T follicular helper cell (primary cell): ENCODE measurements around the gene MICAL3.

Source experiments
- DNase-seq: peaks from one replicate; pipeline ENCODE4 v3.0.0-alpha.2; 2020; ENCODE audit warnings: low read depth

MICAL3 gene

DNA sequence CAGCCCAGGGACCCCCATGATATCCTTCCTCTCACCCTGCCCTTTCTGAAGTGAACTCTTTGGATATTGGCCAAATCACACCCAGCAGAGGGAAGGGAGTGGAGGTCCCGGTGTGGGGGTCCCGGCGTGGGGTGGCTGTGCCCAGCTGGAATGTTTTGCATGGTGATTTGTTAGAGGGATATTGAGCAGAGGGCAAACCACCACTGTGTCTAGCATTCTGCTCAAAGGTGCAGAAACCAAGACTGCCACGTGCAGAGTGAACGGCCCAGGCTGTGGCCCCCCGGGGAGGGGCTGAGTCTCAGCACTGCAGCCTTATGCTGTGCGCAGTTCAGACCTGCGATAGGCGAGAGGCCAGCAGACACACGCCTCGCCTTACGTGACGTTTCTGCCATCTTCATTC is 242.2 kb downstream of the MICAL3 start:
- no peak for DNase-seq

DNA sequence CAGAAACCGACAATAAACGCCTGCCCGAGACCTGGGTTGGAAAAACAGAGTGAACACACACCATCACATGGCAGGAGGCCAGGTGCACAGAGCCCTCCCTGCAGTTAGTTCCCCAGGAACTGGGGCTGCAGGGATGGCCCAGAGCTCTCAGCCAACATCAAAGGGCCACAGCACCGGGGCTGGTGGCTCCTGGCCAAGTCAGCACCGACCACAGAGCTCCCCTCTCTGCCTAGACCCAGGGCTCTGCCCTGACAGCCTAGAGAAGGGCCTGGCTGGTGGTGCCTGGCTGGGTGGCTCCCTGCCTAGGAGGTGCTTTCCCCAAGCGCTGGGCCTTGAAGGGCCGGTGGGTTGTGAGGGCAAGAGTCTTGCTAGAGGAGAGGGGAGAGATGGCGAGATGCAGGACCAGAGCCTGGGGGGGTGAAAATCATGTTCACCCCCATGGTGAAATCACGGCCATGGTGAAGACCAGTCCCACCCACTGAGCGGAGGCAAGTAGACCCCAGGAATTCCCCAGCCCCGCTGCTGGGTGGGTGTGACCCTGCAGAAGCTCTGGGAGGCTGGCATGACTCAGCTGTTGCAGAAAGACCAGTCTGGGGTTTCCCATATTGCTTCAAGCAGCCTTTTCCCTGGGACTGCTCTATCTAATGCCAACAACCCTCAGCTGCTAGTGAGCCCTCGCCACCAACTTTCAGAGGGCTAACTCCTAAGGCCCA is 242.9 kb downstream of the MICAL3 start:
- DNase-seq: no peak

DNA sequence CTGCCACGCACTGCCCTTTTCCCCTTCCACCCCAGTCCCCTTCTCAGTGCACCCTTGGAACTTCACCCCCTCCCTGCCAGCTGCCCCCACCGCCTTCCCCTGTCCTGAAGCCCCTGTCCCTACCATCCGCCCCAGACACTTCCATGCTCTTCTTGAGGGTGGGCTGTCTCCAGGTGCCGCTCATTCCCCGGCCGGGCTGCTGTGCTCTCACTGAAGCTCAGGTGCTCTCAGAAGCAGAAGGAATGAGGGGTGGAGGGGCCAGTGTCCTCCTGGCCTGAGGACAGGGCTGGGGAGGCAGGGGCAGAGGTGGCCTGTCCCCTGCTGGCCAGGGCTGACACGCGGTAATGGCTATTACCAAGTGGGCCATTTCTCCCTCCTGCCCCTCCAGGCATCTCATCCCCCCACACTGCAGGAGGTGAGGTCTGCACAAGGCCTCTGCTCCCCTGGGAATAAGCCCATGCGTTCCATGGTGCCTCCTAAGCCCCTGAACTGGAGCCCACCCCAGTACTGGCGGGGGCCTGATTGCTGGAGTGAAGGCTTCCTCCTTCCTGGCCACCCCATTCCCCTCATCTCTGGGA is 243.5 kb downstream of the MICAL3 start:
- no peak for DNase-seq

DNA sequence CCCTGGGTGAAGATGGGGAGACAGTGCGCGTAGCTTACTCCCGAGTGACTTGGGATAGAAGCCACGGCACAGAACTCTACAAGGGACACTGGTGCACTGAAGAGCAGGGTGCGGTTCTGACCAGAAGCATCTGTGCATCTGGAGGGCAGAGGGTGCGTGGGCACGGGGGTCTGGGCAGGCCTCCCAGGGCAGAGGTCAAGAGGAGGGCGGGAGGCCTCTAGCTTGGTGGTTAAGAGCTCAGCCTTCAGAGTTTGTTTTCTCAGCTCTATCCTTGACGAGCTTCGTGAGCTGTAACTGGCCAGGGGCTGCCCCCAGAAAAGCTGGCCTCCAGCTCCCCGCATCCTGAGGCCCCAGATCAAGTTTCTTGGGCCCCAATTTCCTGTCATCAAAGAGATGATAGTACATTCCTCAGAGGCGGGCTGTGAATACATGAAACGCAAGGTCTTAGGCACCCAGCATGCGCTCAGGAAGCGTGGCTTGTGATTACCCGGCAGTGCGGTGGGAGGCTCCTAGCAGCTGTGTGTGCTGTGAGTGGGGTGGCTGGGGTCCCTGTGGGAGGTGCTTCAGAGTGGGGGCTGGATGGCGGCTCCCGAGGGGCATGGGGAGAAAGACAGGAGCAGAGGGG is 244.1 kb downstream of the MICAL3 start:
- no peak for DNase-seq

DNA sequence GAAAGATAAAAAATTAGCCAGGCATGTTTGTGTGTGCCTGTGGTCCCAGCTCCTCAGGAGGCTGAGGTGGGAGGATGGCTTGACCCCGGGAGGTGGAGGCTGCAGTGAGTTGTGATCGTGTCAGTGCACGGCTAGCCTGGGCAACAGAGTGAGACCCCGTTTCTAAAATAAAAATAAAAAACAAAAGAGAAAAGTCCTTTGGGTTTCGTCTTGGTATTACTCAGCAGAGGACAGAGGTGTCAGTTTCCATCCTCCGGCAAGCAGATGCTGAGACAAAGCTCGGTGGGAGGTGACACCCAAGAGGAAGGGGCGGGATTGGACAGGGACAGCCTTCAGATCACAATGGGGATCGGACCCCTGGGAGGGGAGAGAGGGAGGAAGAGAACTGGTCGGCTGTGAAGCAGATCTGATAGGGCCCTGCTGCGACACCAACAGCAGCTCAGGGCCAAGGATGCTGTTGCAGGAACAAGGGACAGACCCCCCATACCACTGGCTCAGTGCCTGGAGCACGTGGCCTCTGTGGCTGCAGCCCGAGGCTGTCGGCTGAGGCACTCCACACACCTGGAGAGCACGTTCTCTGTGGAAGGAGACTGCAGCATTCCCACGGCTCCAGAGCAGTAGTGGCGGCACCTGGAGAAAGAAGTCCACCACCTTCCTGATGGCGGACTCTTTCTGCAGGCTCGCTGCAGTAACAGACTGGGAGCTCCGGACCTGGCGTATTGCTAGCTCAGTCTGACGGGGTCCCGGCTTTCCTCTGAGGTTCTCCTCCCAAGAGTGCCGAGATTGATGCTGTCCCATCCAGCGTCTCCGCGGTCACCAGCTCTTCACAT is 244.9 kb downstream of the MICAL3 start:
- no peak for DNase-seq

DNA sequence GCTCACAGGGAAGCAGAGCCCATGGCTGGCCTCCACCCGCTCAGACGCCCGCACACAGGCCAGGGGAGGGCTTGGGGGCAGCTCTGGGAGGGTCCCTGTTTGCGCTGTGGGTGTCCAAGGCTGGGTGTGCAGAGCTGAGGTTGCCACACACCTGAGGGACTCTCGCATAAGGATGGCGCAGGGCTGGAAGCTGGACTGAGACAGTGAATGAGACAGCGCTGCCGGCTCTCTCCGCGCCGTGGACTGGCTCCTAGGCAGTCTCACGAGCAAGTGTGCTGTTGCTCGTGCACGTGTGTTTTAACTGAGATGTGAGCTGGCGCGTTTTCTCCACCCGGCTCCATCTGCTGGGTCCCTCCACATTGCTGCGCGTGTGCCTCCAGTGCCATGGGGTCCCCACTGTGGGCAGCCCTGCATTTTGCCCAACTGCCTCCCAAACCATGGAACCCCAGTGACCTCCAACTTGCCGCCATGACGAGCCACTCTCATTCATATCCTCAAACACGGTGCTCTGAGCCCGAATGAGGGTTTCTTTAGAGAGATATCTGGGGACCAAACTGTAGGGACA is 245.9 kb downstream of the MICAL3 start:
- no peak for DNase-seq

DNA sequence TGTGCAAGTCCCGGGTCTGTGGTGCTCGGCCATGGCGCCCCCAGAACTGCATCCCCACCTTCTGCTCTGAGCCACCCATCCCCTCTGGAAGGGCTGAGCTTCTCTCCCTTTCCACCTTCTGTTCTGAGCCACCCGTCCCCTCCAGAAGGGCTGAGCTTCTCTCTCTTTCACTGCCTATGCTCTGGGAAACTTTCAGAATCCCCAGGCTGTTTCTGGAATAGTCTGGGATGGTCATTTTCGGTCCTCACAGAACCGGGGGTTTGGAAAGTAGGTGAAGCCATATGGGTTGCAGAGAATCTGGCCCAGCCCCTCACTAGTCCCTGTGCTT is 246.7 kb downstream of the MICAL3 start:
- no peak for DNase-seq

DNA sequence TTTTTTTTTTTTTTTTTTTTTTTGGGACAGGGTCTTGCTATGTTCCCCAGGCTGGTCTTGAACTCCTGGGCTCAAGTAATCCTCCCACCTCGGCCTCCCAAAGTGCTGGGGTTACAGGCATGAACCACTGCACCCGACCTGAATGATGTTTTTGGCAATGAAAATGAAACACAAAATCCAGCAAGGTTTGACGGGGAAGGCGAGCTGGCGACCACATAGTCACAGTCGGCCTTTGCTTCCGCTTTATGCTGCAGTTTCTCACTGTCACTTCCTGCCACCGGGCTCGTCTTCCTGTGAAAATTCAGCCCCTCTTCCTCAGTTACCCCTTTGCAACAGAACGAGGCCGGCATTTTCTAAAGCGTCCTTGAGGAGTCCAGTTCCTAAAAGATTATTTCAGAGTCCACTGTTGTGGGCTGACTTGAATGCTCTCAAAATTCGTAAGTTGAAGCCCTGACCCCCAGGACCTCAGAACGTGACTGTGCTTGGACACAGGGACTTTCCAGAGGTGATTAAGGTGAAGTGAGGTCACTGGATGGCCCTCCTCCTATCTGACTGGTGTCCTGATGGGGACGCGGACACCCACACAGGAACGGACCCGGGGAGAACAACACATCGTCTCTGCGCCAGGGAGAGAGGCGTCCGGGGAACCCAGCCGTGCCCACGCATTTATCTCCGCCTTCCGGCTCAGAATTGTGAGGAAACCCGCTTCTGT is 247.2 kb downstream of the MICAL3 start:
- DNase-seq: peak; percentile 44

DNA sequence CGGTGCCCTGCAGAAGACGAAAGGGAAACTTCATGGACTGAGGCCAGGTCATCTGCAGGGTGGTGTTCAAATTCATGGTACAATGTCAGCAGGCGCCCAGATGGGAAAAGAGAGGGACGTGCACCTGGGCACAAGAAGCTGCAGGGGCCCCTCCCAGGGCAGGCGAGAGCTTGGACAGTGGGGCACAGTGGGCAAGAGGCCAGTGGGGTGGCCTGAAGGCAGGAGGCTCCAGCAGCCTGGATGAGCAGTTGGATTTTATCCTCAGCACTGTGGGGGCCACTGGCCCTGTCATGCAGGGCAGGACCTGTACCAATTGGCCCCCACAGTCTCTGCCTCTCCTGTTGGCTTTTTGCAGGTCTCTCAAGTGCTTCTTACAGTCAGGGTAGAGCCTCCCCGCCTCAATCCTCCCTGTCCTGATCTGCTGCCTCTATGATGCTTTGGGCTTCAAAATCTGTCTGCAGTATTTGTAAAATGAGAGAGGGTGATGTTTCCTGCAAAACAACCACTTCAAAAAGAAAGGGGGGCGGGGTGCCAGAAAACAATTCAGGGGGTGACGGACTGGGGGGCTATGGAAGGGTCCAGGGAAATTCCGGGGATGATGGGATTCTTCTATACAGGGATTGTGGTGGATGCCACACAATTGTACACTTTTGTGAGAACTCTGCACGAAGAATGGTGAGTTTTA is 248.4 kb downstream of the MICAL3 start:
- DNase-seq: no peak

DNA sequence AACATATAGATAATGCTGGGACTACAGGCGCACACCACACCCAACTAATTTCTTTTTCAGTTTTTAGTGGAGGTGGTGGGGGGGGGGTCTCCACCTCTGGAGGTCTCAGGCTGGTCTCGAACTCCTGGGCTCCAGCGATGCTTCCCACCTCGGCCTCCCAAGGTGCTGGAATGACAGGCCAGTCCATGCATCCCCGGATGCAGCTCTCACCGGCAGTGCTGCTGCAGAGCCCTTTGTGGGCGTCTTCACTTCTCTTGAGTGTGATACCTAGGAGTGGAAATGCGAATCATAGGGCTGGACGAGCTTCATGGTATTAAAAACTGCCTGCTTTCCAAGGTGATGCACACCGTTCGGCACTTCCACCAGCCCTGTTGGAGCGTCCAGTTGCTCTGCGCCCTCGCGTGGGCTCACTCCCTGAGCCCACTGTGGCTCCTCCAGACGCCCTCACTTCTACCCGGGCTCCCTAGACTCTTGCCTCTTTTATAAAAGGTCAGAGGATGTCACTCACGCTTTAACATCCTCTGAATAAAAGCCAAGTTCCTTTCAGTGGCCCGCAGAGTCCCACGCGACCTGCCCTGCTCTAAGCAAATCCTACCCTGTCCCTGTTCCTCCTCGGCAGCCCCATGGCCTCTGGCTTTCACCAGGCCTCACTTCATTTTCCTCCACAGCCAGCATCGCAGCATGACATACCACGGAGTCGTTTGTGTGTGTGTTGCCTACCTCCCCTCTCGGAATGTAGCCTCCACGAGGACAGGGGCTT is 249.3 kb downstream of the MICAL3 start:
- DNase-seq: no peak

DNA sequence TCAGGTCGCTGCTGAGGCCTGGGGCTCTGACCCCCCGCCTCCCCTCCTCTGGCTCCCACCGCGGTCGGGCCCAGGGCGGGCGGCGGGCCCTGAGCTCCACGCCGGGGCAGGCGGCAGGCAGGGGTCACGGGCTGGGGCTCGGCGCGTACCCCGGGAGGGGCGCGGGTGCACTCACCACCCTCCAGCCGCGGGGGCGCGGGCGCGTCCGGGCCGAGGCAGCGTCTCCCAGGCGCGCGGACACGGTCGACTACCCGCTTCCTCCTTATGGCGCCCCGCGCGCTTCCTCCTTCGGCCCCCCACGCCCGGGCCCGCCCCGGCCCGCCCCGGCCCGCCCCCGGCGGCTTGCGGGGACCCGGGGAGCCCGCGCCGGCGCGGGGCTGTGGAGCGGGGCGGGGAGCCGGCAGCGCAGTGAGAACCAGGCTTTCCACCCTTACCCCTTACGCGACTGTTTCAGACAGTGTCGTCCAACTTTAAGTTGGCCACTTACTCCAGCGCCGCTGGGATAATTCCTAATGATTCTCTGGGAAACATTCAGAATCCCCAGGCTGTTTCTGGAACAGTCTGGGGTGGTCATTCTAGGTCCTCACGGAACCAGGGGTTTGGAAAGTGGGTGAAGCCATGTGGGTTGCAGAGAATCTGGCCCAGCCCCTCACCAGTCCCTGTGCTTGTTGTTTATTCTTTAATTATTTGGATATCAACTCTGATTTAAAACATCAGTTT is 250.0 kb downstream of the MICAL3 start, which contains the start of gene BID:
Gene BID (minus strand): TSS at position 264 of the 720 bp plus-strand sequence. CDS start 24,353 bp downstream, outside the sequence.
- DNase-seq: peak; percentile 24

DNA sequence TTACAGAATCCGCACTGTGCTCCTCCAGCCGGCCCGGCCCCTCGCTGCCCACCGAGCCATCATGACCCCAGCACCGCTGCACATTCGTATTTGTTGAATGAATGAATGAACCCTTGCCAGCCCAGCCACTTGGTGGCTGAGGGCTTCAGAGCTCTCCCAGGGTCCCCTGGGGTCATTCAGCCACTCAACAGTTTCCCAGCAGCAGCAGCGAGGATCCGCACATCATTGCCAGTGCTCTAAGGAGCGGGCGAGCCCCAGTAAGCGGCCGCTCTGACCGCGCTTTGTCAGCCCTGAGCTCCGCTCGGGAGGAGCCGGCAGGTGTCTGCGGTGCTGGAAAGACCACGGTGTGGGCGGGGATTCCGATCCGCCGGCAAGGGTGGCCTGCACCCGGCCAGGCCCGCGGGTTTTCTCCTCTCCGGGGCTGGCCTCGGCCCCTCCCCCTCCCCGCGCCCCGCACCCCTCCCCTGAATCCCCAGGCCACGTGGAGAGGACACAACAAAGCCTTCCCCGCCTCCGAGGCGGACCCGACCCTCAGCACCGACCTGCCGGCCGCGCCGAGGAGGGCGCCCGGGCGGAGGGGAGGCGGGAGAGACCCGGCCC is 250.7 kb downstream of the MICAL3 start:
- peak; percentile 30 for DNase-seq

DNA sequence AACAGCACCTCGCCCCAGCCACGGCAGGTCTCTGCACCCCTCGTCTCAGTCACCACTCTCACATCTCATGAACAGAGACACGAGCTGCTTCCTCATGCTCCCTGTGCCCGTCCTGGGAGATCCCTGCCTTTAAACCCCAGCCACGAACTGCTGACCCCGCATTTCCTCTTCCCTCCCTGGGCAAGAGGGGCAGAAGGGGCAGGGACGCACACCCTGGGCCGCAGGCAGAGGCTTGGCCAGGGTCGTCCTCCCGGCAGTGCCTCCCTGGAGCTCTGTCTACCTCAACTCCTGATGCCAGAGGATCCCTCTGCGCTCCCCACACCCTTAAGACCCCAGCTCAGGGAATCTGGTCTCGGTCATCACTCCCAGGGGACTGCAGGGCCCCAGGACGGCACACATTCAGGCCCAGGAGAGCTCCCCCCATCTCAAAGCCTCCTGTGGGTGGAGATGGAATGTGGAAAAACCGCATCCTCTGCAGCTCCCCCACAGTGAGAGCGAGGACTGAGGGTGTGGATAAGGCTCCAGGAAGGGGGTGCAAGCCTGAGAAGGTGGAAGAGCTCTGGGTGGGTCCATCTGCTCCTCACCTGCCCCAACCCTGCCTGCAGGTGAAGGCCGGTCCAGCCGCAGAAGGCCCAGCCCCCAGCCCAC is 251.3 kb downstream of the MICAL3 start:
- no peak for DNase-seq

DNA sequence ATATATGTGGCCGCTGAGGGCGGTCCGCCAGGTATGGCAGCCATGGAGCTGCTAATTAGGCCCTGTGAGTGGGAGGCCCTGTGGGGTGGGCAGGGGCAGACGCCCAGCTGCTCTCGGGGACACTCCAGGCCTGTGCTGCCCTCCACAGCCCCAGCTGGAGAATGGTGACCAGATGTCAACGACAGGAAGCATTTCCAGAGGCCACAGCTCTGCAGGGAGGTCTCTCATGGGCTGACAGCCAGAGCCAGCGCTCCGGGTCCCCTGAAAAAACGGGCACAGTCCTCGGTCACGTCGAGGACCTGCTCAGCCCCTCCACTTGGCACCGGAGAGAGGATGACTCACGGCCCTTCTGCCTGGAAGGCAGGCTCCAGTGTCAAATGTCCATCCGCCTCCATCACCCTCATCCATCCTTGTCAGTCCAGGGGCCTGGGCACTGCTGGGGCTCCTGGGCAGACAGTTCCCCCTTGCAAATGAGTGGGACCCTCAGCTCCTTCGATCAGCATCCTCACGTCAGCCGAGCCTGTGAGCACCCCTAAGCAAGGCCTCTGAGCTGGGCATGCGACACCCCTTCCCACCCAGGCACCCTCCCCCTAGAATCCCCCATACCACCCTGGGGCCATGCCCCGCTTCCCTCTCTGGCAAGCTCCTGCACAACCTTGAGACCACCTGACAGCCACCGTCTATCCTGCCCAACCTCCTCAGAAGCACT is 252.0 kb downstream of the MICAL3 start:
- no peak for DNase-seq

DNA sequence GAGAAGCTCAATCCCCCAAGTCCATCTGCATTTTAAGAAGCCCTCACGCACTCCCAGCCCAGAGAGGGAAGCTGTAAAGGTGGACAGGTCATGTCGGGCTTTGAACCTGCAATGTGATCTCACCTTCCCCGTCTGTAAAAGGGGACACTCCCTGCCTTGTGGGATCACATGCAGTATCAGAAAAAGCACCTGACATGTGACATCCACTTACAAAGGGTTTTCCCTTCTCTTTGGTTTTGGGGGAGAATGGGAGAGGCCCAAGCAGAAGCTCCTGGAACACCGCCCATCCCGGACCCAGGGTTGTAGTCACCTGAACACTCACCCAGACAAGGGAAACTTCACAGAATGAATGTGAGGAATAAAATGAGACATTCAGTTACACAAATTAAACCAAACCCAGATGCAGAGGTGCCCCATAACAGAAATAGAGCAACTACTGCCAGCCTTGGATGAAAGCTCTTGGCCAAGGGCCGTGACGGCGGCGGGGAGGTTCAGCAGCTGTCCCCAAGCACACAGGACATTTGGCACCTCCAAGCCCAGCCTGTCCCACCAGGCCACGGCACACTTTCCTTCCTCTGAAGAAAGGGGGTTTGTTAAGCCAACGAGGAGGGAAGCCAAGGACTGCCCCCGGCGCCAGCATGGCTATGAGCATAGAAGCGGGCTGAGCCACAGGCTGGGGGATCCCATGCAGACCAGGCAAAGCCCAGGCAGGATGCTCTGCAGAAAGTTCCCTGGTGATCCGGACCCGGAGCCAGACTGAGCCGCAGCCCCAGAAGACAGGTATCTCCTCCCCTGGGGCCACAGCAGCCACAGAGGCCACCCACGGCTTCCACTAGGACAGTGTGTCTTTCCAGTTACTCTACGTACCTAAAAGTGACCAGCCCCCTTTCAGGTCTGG is 253.9 kb downstream of the MICAL3 start:
- DNase-seq: no peak

DNA sequence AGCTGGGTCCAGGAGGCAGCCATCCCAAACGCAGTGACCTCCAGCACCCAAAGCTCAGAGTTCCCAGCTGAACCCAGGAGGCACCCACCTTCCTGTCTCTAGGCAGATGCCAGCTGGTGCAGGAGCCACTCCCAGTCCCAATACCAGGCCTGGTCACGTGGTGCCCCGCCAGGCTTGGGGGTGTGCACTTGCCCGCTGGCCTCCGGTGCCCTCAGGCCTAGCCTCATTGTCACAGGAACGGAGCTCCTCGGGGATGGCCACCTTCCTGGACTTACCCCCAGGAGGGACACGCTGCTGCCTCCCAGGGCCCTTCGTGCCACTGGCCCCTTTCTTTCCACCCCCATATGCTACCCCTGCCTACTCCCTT is 254.7 kb downstream of the MICAL3 start:
- DNase-seq: no peak
